NCI-H1092 (cell line): ENCODE results near the gene NLN.
"Not testable (repeated sequence)": the region's sequence is repeated elsewhere in the genome, so short reads cannot be mapped to it uniquely, and the experiment has no call there.

Experiments used
- DNase-seq: peaks from one replicate; lab custom pipeline; 2025; lab: John Stamatoyannopoulos, UW

The NLN gene

GRCh38 chr5:65832603-65833228, 110.7 kb downstream of the NLN start:
- DNase-seq, result no peak

GRCh38 chr5:65833780-65834179, 111.8 kb downstream of the NLN start:
- DNase-seq, result no peak

- DNase-seq, result no peak
Observed at GRCh38 chr5:65834306-65834705, 112.3 kb downstream of the NLN start.

- no peak for DNase-seq
Observed at GRCh38 chr5:65835191-65835590, 113.2 kb downstream of the NLN start.

GRCh38 chr5:65837139-65837538, 115.1 kb downstream of the NLN start:
- DNase-seq, result no peak

GRCh38 chr5:65839170-65839569, 117.2 kb downstream of the NLN start:
- not testable (repeated sequence) for DNase-seq

GRCh38 chr5:65840071-65840470, 118.1 kb downstream of the NLN start:
- no peak for DNase-seq

- not testable (repeated sequence) for DNase-seq
Observed at GRCh38 chr5:65844763-65845162, 122.8 kb downstream of the NLN start.

- no peak for DNase-seq
Observed at GRCh38 chr5:65846101-65846500, 124.1 kb downstream of the NLN start.

- DNase-seq, result not testable (repeated sequence)
Observed at GRCh38 chr5:65847019-65847418, 125.0 kb downstream of the NLN start.

- DNase-seq, result not testable (repeated sequence)
Observed at GRCh38 chr5:65849918-65850317, 127.9 kb downstream of the NLN start.

GRCh38 chr5:65854925-65855324, 132.9 kb downstream of the NLN start:
- no peak for DNase-seq

- no peak for DNase-seq
Observed at GRCh38 chr5:65855766-65856315, 133.8 kb downstream of the NLN start.

- DNase-seq, result no peak
Observed at GRCh38 chr5:65856520-65856919, 134.5 kb downstream of the NLN start.

GRCh38 chr5:65858316-65858715, 136.3 kb downstream of the NLN start:
- no peak for DNase-seq

GRCh38 chr5:65861830-65862241, 139.8 kb downstream of the NLN start:
- no peak for DNase-seq

GRCh38 chr5:65862384-65862783, 140.4 kb downstream of the NLN start:
- DNase-seq, result no peak

- no peak for DNase-seq
Observed at GRCh38 chr5:65863747-65864146, 141.7 kb downstream of the NLN start.

GRCh38 chr5:65866837-65867521, 145.0 kb downstream of the NLN start:
- no peak for DNase-seq

GRCh38 chr5:65867542-65868195, 145.7 kb downstream of the NLN start:
- no peak for DNase-seq

- DNase-seq, result no peak
Observed at GRCh38 chr5:65868509-65868908, 146.5 kb downstream of the NLN start.

GRCh38 chr5:65871182-65871581, 149.2 kb downstream of the NLN start:
- DNase-seq, result no peak

GRCh38 chr5:65871776-65872175, 149.8 kb downstream of the NLN start:
- DNase-seq, result not testable (repeated sequence)
